Eye (tissue), 1 donor: Measurements from ENCODE around the gene CEP104.
A peak's percentile ranks its signal among the peaks of the same experiment; 100 is the strongest.

Experiments
- DNase-seq: peaks from one replicate; pipeline ENCODE4 v3.0.0-alpha.2; 2015

The CEP104 gene

GRCh38 chr1:3864884-3865283 lies 7.9 kb upstream of the CEP104 start:
- DNase-seq = no peak

GRCh38 chr1:3863231-3863935 lies 6.4 kb upstream of the CEP104 start:
- no peak for DNase-seq

GRCh38 chr1:3858231-3858981 lies 1.4 kb upstream of the CEP104 start:
- peak; percentile 53 for DNase-seq

- DNase-seq = no peak
These were observed 749 bp upstream of the CEP104 start for GRCh38 chr1:3857791-3858129.

GRCh38 chr1:3852711-3853485 lies 4.1 kb downstream of the CEP104 start:
- DNase-seq = no peak

- no peak for DNase-seq
These were observed 4.9 kb downstream of the CEP104 start for GRCh38 chr1:3852091-3852490.

GRCh38 chr1:3851292-3851691 lies 5.7 kb downstream of the CEP104 start:
- no peak for DNase-seq

- DNase-seq = no peak
These were observed 6.2 kb downstream of the CEP104 start for GRCh38 chr1:3850857-3851256.

DNA sequence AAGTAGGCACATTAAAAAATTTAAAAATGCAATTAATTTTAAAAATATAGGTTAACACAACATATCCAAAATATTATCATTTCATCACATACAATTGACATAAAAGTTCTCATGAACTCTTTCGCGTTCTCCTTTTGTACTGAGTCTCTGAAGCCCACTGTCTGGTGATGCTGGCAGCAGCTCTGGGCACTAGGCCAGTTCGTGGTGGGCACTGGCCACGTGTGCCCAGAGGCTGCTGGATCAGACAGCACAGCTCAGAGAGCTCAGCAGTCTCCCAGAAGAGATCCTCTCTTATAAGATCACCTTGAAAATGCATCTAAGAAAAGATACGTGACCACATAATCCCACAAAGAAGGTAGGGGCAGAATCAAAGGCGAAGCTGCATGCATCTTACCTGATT lies 9.9 kb downstream of the CEP104 start:
- DNase-seq = peak; percentile 7

DNA sequence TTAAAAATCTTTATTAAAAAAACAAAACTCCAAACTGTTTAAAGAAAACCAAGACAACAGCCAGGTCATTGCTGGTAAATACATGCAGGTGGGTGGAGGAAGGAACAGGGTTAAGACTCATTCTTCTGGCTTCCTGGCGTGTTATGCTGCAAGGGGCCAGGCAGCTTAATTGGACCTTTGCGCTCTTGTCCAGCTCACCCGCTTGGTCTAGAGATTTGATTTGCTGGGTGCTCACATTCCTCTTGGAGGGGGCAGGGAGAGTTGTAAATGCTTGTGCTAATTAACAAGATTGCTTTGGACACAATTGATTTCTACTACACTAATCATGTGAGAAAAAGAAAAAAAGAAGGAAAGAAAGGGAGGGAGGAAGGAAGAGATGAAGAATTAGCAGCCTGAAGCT lies 10.5 kb downstream of the CEP104 start:
- peak; percentile 80 for DNase-seq

DNA sequence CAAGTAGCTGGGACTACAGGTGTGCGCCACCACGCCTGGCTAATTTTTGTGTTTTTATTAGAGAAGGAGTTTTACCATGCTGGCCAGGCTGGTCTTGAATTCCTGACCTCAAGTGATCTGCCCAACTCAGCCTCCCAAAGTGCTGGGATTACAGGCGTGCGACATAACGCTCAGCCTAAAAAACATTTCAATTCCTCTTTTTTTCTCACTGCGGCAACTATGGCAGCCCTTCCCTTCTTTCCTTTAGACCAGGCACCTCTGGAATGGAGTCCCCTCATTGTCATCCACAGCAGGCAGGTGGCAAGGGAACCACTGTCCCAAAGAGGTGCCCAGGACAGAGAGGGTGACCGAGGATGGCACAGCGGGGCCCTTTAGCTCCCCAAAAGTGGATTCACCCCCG lies 14.1 kb downstream of the CEP104 start:
- no peak for DNase-seq

DNA sequence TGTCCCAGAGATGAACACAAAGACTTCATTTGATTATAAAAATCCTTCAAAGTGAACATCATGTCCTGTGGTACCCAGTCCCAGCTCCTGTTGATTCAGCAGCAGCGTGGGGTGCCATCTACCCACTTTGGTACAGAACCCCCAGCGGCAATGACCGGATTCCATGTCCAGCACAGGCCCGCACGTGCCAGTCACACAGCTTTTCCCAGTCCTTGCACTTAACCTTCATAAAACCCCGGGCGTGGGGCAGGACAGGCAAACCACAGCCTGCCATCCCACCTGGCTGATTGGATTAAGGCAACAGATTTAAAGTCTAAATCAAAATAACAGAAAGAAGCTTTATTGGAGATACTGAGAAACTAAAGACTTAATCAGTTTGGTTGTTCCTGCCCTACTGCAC lies 15.5 kb downstream of the CEP104 start:
- no peak for DNase-seq

GRCh38 chr1:3838788-3839187 lies 18.2 kb downstream of the CEP104 start:
- no peak for DNase-seq

DNA sequence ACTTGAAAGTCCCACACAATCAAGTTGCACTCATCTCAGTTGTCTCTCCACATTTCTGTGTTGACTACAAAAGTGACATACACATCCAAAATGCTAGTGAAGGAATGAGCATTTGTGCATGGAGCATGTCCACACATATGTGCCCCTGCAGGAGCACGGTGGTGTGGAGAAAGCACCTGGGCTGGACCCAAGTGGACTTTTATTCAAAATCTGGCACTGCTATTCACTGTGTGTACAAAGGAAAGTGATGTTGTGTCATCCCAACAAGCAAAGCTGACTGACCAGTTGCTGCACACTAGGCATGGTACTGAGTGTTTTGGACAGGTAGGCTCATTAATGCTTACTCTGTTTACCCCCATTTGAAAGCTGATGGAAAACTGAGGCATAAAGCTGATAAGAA lies 19.3 kb downstream of the CEP104 start:
- DNase-seq = no peak

DNA sequence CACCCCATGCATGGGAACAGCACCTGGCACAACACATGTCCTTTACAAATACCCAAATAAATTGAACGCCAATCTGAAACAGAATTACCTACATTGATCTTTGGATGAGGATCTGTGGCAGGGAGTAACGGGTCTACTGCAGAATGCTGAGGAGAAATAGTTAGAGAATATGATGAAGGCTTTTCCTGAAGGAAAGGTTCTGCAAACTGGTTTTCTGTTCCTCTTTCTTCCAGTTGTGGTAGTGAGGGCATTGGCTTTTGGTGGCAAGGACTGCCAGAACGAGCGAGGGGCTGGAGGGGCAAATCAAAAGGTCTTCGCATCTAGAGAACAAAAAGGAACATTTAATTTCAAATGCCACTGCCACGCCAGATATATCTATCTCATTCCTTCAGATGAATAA lies 19.8 kb downstream of the CEP104 start:
- DNase-seq = no peak

DNA sequence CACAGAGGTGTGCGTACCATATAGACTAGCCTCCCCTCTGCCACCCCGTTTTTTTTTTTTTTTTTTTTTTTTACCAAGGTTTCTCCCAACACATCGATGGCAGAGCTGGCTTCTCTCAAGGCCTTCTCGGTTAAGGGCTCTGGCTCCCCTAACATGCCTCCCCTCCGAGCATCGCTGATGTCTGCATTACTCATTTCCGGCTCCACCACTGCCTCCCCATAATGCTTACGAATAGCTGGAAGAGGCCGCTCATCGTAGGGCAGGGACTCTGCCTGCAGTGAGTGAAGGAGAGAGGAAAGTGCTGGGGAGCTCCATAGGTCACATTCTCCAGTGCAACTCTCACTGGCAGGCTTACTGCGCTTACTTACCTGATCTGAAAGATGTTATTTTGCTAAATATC lies 20.6 kb downstream of the CEP104 start:
- DNase-seq = no peak

DNA sequence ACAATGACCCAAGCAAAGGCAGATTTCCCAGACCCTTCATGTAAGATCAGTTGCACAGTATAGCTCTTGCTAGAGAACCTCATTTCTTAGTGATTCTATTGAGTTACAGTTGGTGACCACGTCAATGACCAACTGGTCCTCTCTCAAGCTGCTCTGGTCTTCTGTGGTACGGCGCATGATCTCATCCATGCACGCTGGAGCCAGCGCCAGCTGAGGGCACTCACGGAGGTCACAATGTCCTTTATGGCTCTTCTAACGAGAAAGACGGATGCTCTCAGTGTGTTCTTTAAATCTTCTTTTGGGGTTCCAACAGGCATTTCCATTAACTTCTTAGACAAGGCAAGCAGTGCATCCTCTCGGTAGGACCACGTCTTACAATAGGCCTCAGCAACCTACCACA lies 22.3 kb downstream of the CEP104 start:
- no peak for DNase-seq

DNA sequence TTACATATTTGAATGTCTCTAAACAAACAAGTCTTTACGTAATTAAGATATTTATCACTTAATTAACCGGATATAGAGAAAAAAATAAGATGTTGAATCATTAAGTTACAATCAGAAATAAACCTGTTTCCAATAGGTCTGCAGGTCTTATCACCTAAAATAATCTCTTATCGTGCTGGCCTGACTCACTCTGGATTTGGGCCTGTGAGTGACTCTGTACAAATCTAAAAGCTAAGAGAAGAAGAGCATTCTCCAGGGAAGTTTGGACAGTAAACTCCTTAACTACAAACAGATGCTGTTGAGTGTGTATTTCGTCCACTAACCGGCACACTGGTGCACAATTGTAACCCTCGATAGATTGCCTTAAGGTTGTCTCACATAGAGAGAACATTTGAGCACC lies 25.3 kb downstream of the CEP104 start:
- no peak for DNase-seq

DNA sequence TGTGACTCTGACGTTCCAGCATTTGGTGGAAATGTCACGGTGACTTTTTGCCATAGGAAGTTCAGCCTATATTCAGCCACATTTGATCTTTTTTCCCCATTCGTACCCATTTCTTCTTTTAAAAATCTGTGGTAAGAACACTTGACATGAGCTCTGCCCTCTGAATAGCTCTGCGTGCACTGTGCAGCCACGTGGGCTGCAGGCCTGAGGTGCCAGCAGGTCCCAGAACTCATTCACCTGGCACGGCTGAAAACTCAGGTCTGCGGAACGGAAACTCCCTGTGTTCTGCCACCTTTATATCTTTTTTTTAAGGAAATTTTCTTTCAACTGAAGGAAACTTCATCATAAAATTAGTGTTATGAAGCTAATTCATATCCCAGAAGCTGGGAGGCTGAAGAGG lies 28.6 kb downstream of the CEP104 start:
- no peak for DNase-seq

GRCh38 chr1:3827813-3828307 lies 29.2 kb downstream of the CEP104 start:
- peak; percentile 54 for DNase-seq

GRCh38 chr1:3825356-3825755 lies 31.7 kb downstream of the CEP104 start:
- DNase-seq = peak; percentile 60

- DNase-seq = no peak
These were observed 32.4 kb downstream of the CEP104 start for GRCh38 chr1:3824650-3825049.

- DNase-seq = no peak
These were observed 34.6 kb downstream of the CEP104 start for GRCh38 chr1:3822421-3822820.

GRCh38 chr1:3821908-3822307 lies 35.1 kb downstream of the CEP104 start:
- no peak for DNase-seq
